Erythroblast (primary cell): ENCODE results near the gene IQSEC1.

ENCODE experiments used
- DNase-seq, 2 experiments: peaks; one replicate each; lab custom pipeline; 2025; lab: John Stamatoyannopoulos, UW
- GATA1 ChIP-seq: IDR thresholded peaks from 2 replicates; pipeline ENCODE4 v1.6.1; 2011; ENCODE audit warnings: low read depth, mild to moderate bottlenecking, control low read depth, low read length, moderate library complexity
- POLR2A ChIP-seq: IDR thresholded peaks from 2 replicates; pipeline ENCODE4 v1.6.1; 2011; ENCODE audit warnings: mild to moderate bottlenecking, low read length

IQSEC1 gene

DNA sequence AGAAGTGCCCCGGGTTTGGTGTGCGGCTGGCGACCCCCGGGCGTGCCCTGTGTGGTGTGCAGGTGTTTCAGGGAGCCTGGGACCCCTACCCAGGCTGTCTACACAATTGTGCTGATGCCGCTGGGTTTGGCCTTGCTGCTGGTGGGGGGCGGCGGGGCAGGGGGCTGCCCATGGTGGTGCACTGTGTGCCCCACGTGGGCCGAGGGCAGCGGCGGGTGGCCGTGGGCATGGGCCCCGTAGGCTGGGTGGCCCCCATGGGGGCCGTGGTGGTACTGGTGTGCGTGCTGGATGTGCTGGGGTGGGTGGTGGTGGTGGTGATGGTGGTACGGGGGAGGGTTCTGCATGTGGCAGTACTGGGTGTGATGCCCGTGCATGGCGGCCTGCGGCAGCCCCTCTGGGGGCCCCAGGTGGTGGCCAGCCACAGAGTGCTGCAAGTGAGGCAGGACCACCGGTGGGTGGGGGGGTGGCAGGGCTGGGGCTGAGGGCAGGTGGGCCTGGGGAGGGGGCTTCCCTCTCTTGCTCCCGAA is 172.3 kb downstream of the IQSEC1 start:
- no peak for DNase-seq
- no peak for TF ChIP-seq POLR2A
- no peak for TF ChIP-seq GATA1

DNA sequence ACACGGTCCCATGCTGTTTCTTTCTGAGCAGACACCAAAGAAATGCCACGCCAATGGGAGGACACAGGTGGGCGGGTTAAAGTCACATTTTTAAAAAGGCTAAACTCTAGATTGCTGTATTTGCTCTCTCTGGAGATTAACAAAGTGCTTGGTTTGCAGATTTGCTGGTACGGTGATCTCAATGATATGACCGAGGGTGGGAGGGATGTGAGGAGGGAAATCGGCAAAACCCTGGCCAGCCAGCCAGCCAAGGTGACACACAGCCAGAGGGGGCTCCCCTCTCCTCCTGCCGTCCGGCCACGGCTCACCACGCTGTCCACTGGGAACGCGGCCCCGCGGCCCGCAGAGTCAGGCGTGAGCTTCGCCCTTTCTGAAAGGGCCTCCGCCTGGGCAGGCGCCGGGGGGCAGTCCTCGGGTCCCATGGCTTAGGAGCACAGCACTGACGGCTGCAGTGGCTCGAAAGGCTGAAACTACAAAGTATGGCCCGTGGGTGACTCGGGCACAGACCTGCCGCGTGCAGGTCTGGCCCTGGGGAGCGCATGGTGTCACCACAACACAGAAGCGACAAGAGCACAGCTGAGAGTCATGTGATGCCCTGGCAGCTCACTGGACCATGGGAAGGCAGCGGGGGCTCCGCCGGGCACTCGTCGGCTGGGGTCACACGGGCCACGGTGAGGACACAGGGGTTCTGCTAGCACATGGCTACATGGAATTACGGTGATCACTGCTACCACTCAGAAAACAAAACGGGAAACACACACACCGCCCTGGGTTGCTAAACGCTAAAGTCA is 174.1 kb downstream of the IQSEC1 start:
- DNase-seq, result no peak
- TF ChIP-seq POLR2A, result no peak
- no peak for TF ChIP-seq GATA1

DNA sequence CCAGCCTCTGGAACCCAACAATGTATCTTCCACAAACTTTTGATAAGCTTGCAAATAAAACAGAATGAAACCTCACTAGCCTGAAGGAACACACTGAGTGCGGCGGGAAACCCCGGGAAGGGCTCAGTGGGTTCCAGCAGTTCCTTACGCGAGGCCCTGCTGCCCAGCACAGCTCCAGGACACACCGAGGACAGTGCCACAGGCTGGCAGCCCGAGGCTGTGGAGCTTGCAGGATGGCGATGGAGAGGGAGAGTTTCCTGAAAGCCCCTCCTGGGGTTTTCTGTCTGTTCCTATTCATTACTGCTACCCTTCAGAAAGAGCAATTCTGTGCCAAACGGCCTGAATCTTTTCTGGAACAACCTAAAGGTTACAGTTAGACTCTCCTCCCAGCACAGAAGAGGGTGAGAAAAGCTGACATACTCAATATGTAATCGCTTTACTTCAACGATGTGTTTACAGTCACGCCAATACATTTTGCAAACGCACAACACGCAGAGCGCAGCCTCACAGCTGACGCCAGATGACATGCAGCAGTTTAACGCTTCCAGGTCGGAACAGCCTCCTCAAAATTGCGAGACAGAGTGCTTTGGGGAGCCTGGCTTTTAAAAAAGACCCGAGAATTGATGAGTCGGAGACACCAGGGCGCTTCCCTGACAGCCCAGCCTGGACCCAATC is 174.8 kb downstream of the IQSEC1 start:
- TF ChIP-seq GATA1 (no peak), POLR2A (no peak)
- no peak for DNase-seq

DNA sequence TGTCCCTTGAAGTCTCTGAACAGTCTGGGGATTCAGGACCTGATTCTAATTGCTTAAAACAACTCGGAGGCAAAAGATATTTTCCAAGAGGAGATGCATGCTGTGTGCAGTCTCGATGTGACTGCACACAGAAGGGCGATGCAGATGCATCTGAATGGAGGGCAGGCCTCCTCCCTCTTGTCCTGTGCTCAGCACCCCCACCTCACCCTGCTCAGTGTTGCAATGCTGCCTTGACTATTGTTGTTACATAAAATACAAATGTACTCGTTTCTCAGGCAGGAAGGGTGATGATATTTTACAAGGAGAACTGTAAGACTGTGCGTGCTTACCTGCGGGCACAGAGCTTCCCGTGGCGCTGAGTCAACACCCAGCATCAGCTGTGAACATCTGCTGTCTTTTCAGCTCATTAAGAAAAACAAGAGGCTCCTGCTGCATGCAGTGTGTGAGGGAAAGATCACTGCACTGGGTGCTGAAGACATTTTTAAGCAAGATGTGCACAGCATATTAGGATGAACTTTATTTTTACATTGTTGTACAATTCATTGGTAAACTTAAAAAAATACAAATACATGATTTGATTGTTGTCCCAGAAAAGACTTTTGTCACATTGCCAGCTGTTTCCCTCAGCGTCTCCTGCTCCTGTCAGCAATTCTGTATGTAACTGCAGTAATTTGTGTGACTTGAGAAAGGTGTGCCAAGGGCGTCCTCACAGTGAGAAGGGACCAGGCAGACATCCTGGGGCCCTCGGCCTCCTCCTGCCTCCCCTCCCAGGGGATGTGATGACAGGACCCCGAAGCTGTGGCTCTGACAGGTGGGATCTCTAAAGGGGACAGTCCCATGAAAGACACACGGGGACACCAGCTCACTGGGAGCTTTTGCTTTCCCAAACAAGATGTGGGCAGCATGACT is 175.6 kb downstream of the IQSEC1 start:
- TF ChIP-seq POLR2A (no peak), GATA1 (no peak)
- no peak for DNase-seq

DNA sequence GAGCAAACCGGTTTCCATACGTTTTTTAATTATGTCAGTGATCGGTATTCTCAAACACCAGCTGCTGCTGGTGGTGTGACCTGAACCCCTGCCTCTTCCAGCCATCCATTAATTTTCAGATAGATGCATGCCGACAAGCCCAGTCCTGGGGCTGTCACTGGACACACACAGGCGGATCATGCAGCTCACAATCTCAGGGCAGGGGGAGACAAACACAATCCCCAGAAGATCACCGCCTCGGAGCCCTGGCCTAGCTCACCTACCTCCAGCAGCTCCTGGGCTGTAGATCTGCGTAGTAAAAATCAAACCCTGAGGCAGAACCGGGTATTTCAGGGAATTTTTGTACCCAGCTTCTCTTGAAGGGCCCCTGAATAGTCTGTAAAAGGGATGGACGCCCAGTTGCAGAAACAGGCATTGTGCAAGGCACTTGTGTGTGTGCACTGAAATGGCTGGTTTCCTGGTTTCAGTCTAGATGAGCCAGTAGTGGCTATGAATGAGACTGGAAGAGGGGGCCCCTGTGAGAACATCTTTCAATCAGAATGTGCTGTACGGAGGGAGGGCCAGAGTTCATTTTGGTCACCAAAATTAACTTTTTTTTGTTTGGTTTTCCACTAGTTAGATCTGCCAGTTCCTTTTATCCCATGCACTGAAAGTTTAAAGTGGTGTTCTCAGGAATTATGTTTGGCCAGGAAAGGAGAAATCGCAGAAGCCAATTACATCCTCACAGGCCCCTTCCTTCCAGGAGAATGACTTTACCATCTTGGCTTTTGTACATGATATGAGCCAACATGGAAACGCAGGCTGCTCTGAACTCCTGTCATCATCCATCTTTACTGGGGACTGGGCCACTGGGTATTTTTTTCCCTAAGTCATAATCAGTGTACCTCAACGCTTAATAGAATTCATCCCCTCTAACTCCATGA is 176.9 kb downstream of the IQSEC1 start:
- no peak for DNase-seq
- TF ChIP-seq POLR2A, result no peak
- TF ChIP-seq GATA1, result no peak

DNA sequence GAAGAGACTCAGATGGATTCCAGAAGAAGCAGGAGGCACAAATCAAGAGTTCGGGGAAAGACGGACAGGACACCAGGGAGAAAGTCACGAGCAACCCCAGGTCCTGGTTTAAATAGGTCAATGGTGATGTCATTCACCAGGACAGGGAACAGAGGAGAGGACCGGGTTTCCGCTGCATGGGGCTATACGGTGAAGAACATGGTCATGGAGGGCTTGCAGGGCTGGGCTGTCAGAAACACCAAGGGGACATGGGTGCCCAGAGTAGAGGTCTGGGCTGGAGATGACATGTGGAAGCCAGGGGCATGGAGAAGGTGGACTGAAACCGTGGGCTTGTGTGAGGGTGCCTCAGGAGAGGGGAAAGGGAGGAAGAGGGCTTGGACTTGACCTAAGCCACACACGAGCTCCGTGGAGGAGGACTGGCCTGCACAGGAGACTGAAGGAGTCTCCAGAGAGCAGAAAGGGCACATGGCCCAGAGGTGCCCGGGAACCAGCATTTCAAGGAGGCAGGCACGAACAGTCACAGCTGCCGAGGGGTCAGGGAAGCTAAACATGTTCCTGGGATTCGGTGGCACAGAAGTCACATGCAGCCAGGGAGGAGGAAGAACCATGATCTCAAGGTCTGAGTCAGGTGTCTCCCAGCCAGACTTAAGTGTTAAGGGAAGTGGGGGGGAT is 177.7 kb downstream of the IQSEC1 start:
- TF ChIP-seq POLR2A (no peak), GATA1 (no peak)
- no peak for DNase-seq

DNA sequence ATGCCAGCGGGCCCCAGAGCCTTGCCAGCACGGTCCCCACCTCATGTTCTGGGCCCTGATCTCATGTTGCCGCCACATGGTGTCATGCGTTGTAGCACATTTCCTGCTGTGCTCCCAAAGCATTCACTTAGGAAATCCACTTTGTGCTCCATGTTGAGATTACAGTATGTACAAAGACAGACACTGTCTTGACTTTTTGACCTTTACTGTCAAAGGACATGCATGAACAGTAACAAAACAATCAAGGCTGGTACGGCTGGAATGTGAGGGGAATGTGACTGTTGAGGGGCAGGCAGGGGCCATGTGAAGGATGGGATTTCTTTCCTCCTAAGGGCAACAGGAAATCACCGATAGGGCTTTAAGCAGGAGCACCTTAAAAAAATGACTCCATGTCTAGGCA is 178.6 kb downstream of the IQSEC1 start:
- TF ChIP-seq GATA1, result no peak
- TF ChIP-seq POLR2A, result no peak
- DNase-seq, result no peak

DNA sequence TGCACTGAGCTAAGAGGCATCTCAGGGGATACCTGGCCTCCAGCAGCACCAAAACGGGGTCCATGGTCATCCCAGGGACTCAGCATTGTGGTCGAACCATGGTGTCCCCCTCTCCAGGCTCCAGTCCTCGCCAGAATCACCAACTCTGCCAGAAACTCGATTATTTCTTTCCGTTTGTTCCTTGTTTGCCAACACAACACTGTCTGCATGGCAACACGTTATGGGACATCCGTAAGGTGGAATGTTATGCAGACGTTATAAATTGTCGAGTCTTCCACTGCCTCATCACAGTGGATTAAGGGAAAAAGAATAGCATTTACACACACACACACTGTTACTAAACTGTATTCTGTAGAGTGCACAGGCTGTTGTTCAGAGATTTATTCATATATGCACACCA is 179.4 kb downstream of the IQSEC1 start:
- TF ChIP-seq POLR2A (no peak), GATA1 (no peak)
- no peak for DNase-seq

DNA sequence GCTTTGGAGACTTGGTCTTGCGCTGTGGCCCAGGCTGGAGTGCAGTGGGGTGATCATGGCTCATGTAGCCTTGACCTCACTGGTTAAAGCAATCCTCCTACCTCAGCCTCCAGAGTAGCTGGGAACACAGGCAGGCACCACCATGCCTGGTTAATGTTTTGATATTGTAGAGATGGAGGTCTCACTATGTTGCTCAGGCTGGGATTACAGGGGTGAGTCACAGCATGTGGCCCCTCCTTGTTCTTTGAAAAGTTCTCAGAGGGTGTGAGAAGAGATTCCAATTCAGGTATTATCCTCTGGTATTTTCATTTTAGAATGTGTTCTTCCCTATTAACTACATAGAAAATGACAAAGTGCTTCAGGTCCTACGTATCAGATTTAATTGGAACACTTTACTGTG is 180.0 kb downstream of the IQSEC1 start:
- TF ChIP-seq GATA1 (no peak), POLR2A (no peak)
- DNase-seq, result no peak

DNA sequence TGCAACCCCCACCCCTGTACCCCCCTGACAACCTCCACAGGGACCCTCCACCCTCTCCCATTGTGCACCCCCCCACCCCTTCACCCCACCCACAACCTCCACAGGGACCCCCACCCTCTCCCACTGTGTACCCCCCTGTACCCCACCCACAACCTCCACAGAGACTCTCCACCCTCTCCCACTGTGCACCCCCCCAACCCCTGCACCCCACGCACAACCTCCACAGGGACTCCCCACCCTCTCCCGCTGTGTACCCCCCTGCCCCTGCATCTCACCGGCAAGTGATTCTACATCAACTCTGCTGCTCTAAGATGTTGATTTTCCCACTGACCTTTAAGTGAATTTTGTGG is 180.4 kb downstream of the IQSEC1 start:
- DNase-seq, result no peak
- no peak for TF ChIP-seq GATA1
- no peak for TF ChIP-seq POLR2A

DNA sequence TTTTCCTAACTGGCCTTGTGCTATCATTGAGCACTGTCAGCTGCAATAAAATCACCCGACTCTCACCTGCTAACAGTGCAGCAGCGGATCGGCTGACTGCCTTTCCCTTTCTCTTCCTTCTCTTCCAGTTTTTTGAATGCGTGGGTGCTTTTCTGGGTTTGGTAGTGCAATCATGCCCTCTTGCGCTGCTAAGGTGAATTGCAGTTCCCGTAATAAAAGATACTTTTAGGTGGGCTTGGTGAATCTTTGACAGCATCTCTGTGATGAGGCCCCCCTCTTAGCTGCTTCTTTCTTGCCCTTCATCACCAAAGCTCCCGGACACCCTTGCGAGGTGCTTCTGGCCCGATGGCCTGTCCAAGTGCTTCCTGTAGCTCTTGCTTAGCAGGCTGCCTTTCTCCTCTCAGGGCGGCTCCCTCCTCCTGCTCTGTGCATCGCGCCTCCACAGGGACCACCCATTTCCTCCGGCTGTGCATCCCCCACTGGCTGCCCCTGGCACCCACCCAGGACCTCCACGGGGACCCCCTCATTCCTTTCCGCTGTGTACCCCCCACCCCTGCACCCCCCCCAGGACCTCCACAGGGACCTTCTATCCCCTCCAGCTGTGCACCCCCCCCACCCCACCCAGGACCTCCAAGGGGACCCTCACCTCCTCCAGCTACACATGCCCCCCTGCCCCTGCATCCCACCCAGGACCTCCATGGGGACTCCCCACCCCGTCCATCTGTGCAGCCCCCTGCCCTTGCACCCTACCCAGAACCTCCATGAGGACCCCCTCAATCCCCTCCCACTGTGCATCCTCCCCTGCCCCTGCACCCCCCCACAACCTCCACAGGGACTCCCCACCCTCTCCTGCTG is 181.0 kb downstream of the IQSEC1 start:
- TF ChIP-seq GATA1, result no peak
- no peak for TF ChIP-seq POLR2A
- DNase-seq, result peak; percentile 69 to 81
